ENCODE data around the gene NSUN2. TPM values are rescaled to one million over a fixed set of nuclear protein-coding genes. Genes with fewer than 3 reads are reported as not detected.

NSUN2 gene
- total RNA-seq, 4 donors from 2014 or later = 34.1 to 49.6 (median 41.9) TPM

GRCh38 chr5:6676702-6677101 lies 43.9 kb upstream of the NSUN2 start:
- WGBS, 2 donors = 73 to 83% methylated on average over 2 of the region's 2 CpGs
- TF ChIP-seq POLR2A (IDR thresholded peaks at IDR 0.05) (no peak), CTCF (IDR thresholded peaks at IDR 0.05) (no peak)

GRCh38 chr5:6675784-6676491 lies 43.1 kb upstream of the NSUN2 start:
- 87 to 94% methylated on average over 5 of the region's 5 CpGs for WGBS, 2 donors
- no peaks in the 10 kb centered on the region for H3K4me1 ChIP-seq
- no peak for TF ChIP-seq POLR2A (IDR thresholded peaks at IDR 0.05)
- no peak for TF ChIP-seq CTCF (IDR thresholded peaks at IDR 0.05)
- no peaks in the 10 kb centered on the region for H3K36me3 ChIP-seq
- H3K27ac ChIP-seq = no peak overlapping the region
- H3K4me3 ChIP-seq (replicated peaks in 1 of 3) = no peak overlapping the region
- no peaks in the 10 kb centered on the region for H3K27me3 ChIP-seq
- DNase-seq = no peak
- no peaks in the 10 kb centered on the region for H3K9me3 ChIP-seq
- intact Hi-C loops (cut with DNase I) = no loop called here

More at GRCh38 chr5:6676702-6677101, 43.9 kb upstream of the NSUN2 start:
- intact Hi-C loops (cut with DNase I) = no loop called here
- Histone ChIP-seq H3K4me1 (no peaks in the 10 kb centered on the region), H3K27ac (no peak overlapping the region), H3K9me3 (no peaks in the 10 kb centered on the region), H3K27me3 (no peaks in the 10 kb centered on the region), H3K4me3 (replicated peaks in 1 of 3) (no peak overlapping the region), H3K36me3 (no peaks in the 10 kb centered on the region)
- DNase-seq = no peak

GRCh38 chr5:6674886-6675285 lies 42.0 kb upstream of the NSUN2 start:
- no peaks in the 10 kb centered on the region for H3K9me3 ChIP-seq
- DNase-seq = no peak
- H3K27ac ChIP-seq = no peak overlapping the region
- 94% methylated on average over 10 of the region's 10 CpGs for WGBS, 2 donors
- H3K36me3 ChIP-seq = no peaks in the 10 kb centered on the region
- H3K4me1 ChIP-seq = no peaks in the 10 kb centered on the region
- H3K27me3 ChIP-seq = no peaks in the 10 kb centered on the region
- TF ChIP-seq CTCF (IDR thresholded peaks at IDR 0.05) = no peak
- TF ChIP-seq POLR2A (IDR thresholded peaks at IDR 0.05) = no peak
- no peak overlapping the region for H3K4me3 ChIP-seq (replicated peaks in 1 of 3)
- intact Hi-C loops (cut with DNase I) = no loop called here

- TF ChIP-seq CTCF (IDR thresholded peaks at IDR 0.05) = no peak
- no peak for TF ChIP-seq POLR2A (IDR thresholded peaks at IDR 0.05)
- WGBS, 2 donors = 82 to 88% methylated on average over 3 of the region's 3 CpGs
- Histone ChIP-seq H3K27me3 (no peaks in the 10 kb centered on the region), H3K9me3 (no peaks in the 10 kb centered on the region), H3K4me1 (no peaks in the 10 kb centered on the region), H3K27ac (no peak overlapping the region), H3K4me3 (replicated peaks in 1 of 3) (no peak overlapping the region), H3K36me3 (no peaks in the 10 kb centered on the region)
- DNase-seq = no peak
- intact Hi-C loops (cut with DNase I) = no loop called here
These were observed 41.6 kb upstream of the NSUN2 start for GRCh38 chr5:6674421-6674820.

- H3K36me3 ChIP-seq = no peaks in the 10 kb centered on the region
- no peak overlapping the region for H3K4me3 ChIP-seq (replicated peaks in 1 of 3)
- DNase-seq = no peak
- no peaks in the 10 kb centered on the region for H3K9me3 ChIP-seq
- H3K27me3 ChIP-seq = no peaks in the 10 kb centered on the region
- intact Hi-C loops (cut with DNase I) = no loop called here
- TF ChIP-seq POLR2A (IDR thresholded peaks at IDR 0.05) = no peak
- no peak for TF ChIP-seq CTCF (IDR thresholded peaks at IDR 0.05)
- no peak overlapping the region for H3K27ac ChIP-seq
- WGBS, 2 donors = 95 to 97% methylated on average over 1 of the region's 1 CpG
- H3K4me1 ChIP-seq = no peaks in the 10 kb centered on the region
These were observed 41.1 kb upstream of the NSUN2 start for GRCh38 chr5:6673963-6674362.

Data from thyroid gland (tissue), 4 donors.